ENCODE measurements around the gene LRRC43.
A peak's percentile ranks its signal among the peaks of the same experiment; 100 is the strongest.

Gene LRRC43

GRCh38 chr12:122182887-122183587, at the start of gene LRRC43:
Gene LRRC43, plus strand, starts transcription at chr12:122183123. Its CDS starts 22 bp downstream, at chr12:122183145.
- DNase-seq (ENCODE audit: low spot score), result peak; percentile 86

- DNase-seq (ENCODE audit: low spot score), result no peak
Observed at GRCh38 chr12:122133192-122133950, 49.6 kb upstream of the LRRC43 start.

- no peak for DNase-seq (ENCODE audit: low spot score)
Observed at GRCh38 chr12:122135437-122136031, 47.4 kb upstream of the LRRC43 start.

GRCh38 chr12:122137229-122137628, 45.7 kb upstream of the LRRC43 start:
- DNase-seq (ENCODE audit: low spot score), result no peak

- DNase-seq (ENCODE audit: low spot score), result no peak
Observed at GRCh38 chr12:122137681-122138080, 45.2 kb upstream of the LRRC43 start.

- DNase-seq (ENCODE audit: low spot score), result no peak
Observed at GRCh38 chr12:122138181-122138580, 44.7 kb upstream of the LRRC43 start.

GRCh38 chr12:122138616-122139015, 44.3 kb upstream of the LRRC43 start:
- no peak for DNase-seq (ENCODE audit: low spot score)

GRCh38 chr12:122139266-122139665, 43.7 kb upstream of the LRRC43 start:
- no peak for DNase-seq (ENCODE audit: low spot score)

GRCh38 chr12:122139941-122140340, 43.0 kb upstream of the LRRC43 start:
- DNase-seq (ENCODE audit: low spot score), result no peak

GRCh38 chr12:122140467-122141257, 42.3 kb upstream of the LRRC43 start:
- DNase-seq (ENCODE audit: low spot score), result no peak

- DNase-seq (ENCODE audit: low spot score), result no peak
Observed at GRCh38 chr12:122141911-122142725, 40.8 kb upstream of the LRRC43 start.

GRCh38 chr12:122142857-122143256, 40.1 kb upstream of the LRRC43 start:
- DNase-seq (ENCODE audit: low spot score), result no peak

GRCh38 chr12:122144885-122145284, 38.0 kb upstream of the LRRC43 start:
- DNase-seq (ENCODE audit: low spot score), result no peak

- no peak for DNase-seq (ENCODE audit: low spot score)
Observed at GRCh38 chr12:122145505-122146330, 37.2 kb upstream of the LRRC43 start.

GRCh38 chr12:122147514-122148290, 35.2 kb upstream of the LRRC43 start:
- DNase-seq (ENCODE audit: low spot score), result no peak

- no peak for DNase-seq (ENCODE audit: low spot score)
Observed at GRCh38 chr12:122148657-122149056, 34.3 kb upstream of the LRRC43 start.

- DNase-seq (ENCODE audit: low spot score), result no peak
Observed at GRCh38 chr12:122150127-122150681, 32.7 kb upstream of the LRRC43 start.

- DNase-seq (ENCODE audit: low spot score), result no peak
Observed at GRCh38 chr12:122152754-122153153, 30.2 kb upstream of the LRRC43 start.

GRCh38 chr12:122155705-122156104, 27.2 kb upstream of the LRRC43 start:
- no peak for DNase-seq (ENCODE audit: low spot score)

Data from D341Med (cell line).